Psoas muscle (tissue), 8 donors: Measurements from ENCODE around the gene RCOR2. TPM values are rescaled to one million over a fixed set of nuclear protein-coding genes. Genes with fewer than 3 reads are reported as not detected.
A peak's percentile ranks its signal among the peaks of the same experiment; 100 is the strongest.

ENCODE experiments used
- ATAC-seq, 4 donors: fragments of 200-7000 bp; cut with Tn5 transposase; one replicate each; pipeline ENCODE4 v1.9.1; 2020; ENCODE audit warnings: moderate library complexity in 3 of 4, mild to moderate bottlenecking in 2 of 4
- DNase-seq, 2 donors: peaks; one replicate each; pipeline ENCODE4 v3.0.0-alpha.2; 2020
- H3K27ac ChIP-seq: fragments of 200-600 bp; one replicate; pipeline ENCODE4 v1.8.0; 2022
- H3K27me3 ChIP-seq, 3 donors: fragments of 200-600 bp in 1 of 3; one replicate each; pipeline versions ENCODE4 v1.6.1 to v1.8.0; 2013 to 2022; ENCODE audit warnings: low read length in 2 of 3, mild to moderate bottlenecking in 2 of 3, moderate library complexity in 1 of 3; ENCODE audit not compliant: insufficient read depth in 3 of 3
- H3K36me3 ChIP-seq, 2 donors: fragments of 200-600 bp in 1 of 2; one replicate each; pipeline versions ENCODE4 v1.6.1 to v1.8.0; 2013 to 2022; ENCODE audit warnings: low read depth in 1 of 2, mild to moderate bottlenecking in 1 of 2, moderate library complexity in 1 of 2; ENCODE audit not compliant: insufficient read depth in 1 of 2
- H3K4me1 ChIP-seq: fragments of 200-600 bp; one replicate; pipeline ENCODE4 v1.8.0; 2022
- H3K4me3 ChIP-seq: fragments of 200-600 bp; one replicate; pipeline ENCODE4 v1.8.0; 2022; ENCODE audit warnings: mild to moderate bottlenecking
- H3K9me3 ChIP-seq: fragments of 200-600 bp; one replicate; pipeline ENCODE4 v1.8.0; 2022
- CTCF ChIP-seq: fragments of 200-600 bp; IDR thresholded peaks from one replicate; pipeline ENCODE4 v1.8.0; 2022; ENCODE audit warnings: antibody characterized with exemption
- WGBS, 3 donors: extraction: QIAGEN DNeasy Blood & Tissue Kit; methylation state at CpG; one replicate each; pipeline versions ENCODE4 v1.1.6 to v1.1.7; 2013; 5-methylcytosine and 5-hydroxymethylcytosine counted together
- intact Hi-C, 2 donors: fragments of 100-400 bp; cut with DNase I; formaldehyde crosslinking; loops; one replicate each; pipeline versions ENCODE4 v1.11.0 to v1.14.2; 2022
- polyA plus RNA-seq, 3 donors: library from polyadenylated mRNA; stranded (reverse); fragments of 200-250 nt; gene quantifications; one replicate each; pipeline ENCODE4 v1.2.3, GENCODE V29; 2013
- total RNA-seq, 4 donors: library from RNA; stranded (reverse); fragmentation: NEBNext Ultra II Directional in 2 of 4; extraction: Animal tissue kit (Norgen Biotek cat#: 25700) in 2 of 4; gene quantifications; one replicate each; pipeline versions ENCODE4 v1.2.1 to v1.2.4, GENCODE V29; 2021 to 2023
- donor health status: healthy with polysubstance abuse.
- donor health status: DM: no; HTN: no; CAD: no; lungs with moderate emphysema.
- donor health status: Bipolar disorder and iron deficiency.
- donor health status: healthy.
- donor health status: DM: yes; HTN: yes; CAD: no.
- donor health status: DM: no; HTN: no; CAD: no.
- donor health status: DM: no; HTN: no; CAD: no.
- donor health status: DM: yes; HTN: yes; CAD: no.

The RCOR2 gene
- total and polyA plus RNA-seq, 7 donors, result 0.07 to 2.1 (median 0.66) TPM

GRCh38 chr11:63869683-63870082 is 47.3 kb downstream of the RCOR2 start:
- intact Hi-C loops, result loop anchor here (5.0 kb wide), 2 partner anchors 32 to 48 kb away; partner anchors contain the start of genes MARK2 (in 1 of the 2) and RCOR2 (in 1 of the 2)
- no peak for TF ChIP-seq CTCF
- Histone ChIP-seq H3K4me3 (no peak overlapping the region), H3K27me3 (no peaks in the 10 kb centered on the region), H3K4me1 (peaks cover 68% of the 10 kb centered on the region), H3K27ac (no peak overlapping the region), H3K9me3 (no peaks in the 10 kb centered on the region), H3K36me3 (peaks cover 0 to 4% of the 10 kb centered on the region in 2 donors)
- no peak for ATAC-seq
- WGBS, 3 donors, result 82 to 86% (median 83%) methylated on average over 8 of the region's 8 CpGs
- no peak for DNase-seq

- 82 to 86% (median 85%) methylated on average over 7 of the region's 7 CpGs for WGBS, 3 donors
- Histone ChIP-seq H3K4me3 (no peak overlapping the region), H3K9me3 (no peaks in the 10 kb centered on the region), H3K27me3 (no peaks in the 10 kb centered on the region), H3K4me1 (peaks cover 66% of the 10 kb centered on the region), H3K36me3 (peaks cover 0 to 4% of the 10 kb centered on the region in 2 donors), H3K27ac (no peak overlapping the region)
- intact Hi-C loops, result no loop called here
- DNase-seq, result no peak
- no peak for TF ChIP-seq CTCF
- ATAC-seq, result no peak
These were observed 47.8 kb downstream of the RCOR2 start for GRCh38 chr11:63869171-63869591.

- Histone ChIP-seq H3K4me1 (peaks cover 63% of the 10 kb centered on the region), H3K27me3 (no peaks in the 10 kb centered on the region), H3K27ac (no peak overlapping the region), H3K9me3 (no peaks in the 10 kb centered on the region), H3K4me3 (no peak overlapping the region), H3K36me3 (peaks cover 0 to 4% of the 10 kb centered on the region in 2 donors)
- TF ChIP-seq CTCF, result no peak
- ATAC-seq, result no peak
- intact Hi-C loops, result loop anchor here in 1 of 2 donors (1.0 kb wide), 1 partner anchor 25 kb away; no protein-coding TSS in a partner anchor
- WGBS, 3 donors, result 27 to 38% (median 32%) methylated on average over 9 of the region's 9 CpGs
- DNase-seq, result peak in 1 of 2 donors; percentile 29
These were observed 48.4 kb downstream of the RCOR2 start for GRCh38 chr11:63868399-63869064.

DNA sequence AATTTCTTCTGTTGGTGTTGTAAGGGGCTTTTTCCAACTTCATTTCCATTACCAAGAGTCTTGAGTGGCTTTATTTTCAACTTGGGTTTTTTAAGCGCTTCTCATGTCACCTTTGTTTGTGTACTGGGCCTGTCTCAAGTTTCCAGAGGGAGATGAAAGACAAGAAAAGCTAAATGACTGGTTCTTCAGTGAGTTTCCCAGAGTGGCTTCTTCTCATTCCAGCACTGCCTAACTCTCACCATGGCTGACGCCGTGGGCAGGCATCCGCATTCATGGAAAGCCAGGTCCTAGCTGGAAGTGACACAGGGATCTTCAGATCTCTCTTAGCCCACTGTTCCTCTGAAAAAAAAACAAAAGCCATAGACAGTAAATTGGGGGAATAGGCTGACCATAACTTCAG is 49.5 kb downstream of the RCOR2 start:
- intact Hi-C loops, result no loop called here
- no peak for TF ChIP-seq CTCF
- WGBS, 3 donors, result 78 to 93% (median 89%) methylated on average over 4 of the region's 4 CpGs
- H3K27me3 ChIP-seq, result no peaks in the 10 kb centered on the region
- no peak overlapping the region for H3K27ac ChIP-seq
- H3K9me3 ChIP-seq, result no peaks in the 10 kb centered on the region
- H3K4me1 ChIP-seq, result peaks cover 55% of the 10 kb centered on the region
- peaks cover 3 to 11% of the 10 kb centered on the region in 2 donors for H3K36me3 ChIP-seq
- DNase-seq, result no peak
- no peak overlapping the region for H3K4me3 ChIP-seq
- ATAC-seq, result no peak
